GM21360 (cell line): ENCODE data around the gene SUGP1.

ENCODE experiments used
- ATAC-seq: cut with Tn5 transposase; IDR thresholded peaks from one replicate; pipeline ENCODE4 v1.9.1; 2021; ENCODE audit warnings: mild to moderate bottlenecking, moderate library complexity; ENCODE audit not compliant: unreplicated experiment

SUGP1 gene

DNA sequence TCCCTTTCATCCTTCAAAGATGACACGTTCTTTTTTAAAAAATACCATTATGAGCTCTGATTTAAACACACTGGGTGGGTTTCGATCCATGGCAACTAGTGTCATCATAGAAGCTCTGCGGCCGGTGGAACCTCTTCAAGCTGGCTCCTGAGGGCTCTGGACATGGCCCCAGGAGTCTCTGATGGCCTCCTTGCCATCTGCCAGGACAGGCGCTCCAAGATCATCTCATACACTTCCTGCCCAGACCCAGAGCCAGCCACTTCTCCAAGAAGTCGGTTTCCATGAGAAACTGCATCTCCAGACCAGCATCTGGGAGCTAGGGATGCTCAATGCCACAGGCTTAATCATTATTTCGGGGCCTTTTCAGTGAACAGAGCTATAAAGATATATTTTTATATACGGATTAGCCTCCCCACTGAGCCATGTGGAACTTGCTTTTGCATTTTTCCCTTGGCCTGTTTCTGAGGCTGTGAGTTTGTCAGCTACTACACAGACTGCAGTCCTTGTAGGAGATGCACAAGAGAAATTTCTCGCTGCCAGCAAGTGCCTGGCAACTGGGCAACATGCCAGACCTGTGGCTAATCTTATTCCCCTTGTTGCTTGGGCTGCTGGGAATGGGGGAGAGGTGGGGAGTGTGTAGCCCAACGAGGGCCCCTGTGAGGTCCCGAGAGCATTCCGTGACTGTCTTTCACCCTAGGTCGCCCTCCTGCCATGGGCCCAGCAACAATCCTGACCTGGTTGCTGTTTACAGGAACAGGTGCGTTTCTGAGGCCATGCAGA, 15.9 kb downstream of the SUGP1 start:
- ATAC-seq: no peak

DNA sequence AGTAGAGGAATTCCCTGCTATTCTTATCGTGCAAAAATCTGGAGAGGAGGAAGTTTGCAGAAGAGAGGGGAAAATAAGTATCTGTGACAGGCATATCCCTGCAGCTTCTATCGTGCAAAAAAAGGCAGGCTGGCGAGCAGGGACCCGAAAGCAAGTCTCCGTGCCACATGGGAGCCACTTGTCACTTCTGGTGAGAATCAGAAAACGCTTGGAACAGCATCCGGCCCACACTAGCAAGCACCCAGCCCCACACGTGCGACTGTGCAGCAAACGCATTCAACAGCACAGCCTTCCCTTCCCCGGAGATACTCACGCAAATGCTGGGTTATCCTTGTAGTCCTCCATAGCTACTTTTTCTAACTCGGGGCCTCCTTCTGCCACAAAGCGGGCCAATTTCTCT, 16.9 kb downstream of the SUGP1 start:
- ATAC-seq: no peak

DNA sequence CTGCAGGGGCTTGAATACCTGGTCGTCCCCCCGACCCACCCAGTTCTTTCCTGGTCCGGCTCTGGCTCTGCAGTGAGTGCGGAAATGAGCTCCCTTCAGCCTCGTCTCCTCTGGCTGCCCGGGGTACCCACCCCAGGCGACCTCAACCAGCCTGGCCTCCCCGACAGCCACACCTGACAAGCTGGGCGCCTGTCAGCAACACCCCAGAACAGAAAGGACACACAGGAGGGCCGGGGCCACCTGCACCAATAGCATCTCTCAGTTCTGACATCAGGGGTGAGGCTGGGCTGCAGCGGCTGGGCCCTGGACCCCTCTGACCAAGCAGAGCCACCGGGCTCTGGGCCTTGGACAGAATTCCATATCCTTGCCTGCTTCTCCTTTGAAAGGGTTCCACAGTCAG, 19.7 kb downstream of the SUGP1 start:
- ATAC-seq: no peak

DNA sequence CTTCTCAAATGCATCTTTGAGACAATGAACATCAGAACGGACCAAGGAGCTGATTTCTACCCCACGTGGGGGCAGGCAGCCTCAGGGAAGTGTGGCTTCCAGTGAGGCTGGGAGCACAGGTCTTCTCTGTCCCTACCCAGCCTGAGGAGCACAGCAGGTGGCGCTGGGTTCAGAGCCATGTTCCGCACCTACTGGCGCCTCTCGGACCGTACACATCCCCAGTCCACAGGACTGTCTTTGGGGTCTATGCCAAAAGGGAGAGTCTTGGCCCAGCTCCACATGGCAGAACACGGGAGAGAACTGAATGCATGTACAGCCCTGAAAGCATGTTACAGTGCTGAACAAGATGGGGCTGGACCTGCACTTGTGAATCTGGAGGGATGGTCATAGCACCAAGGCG, 22.6 kb downstream of the SUGP1 start:
- ATAC-seq: no peak

DNA sequence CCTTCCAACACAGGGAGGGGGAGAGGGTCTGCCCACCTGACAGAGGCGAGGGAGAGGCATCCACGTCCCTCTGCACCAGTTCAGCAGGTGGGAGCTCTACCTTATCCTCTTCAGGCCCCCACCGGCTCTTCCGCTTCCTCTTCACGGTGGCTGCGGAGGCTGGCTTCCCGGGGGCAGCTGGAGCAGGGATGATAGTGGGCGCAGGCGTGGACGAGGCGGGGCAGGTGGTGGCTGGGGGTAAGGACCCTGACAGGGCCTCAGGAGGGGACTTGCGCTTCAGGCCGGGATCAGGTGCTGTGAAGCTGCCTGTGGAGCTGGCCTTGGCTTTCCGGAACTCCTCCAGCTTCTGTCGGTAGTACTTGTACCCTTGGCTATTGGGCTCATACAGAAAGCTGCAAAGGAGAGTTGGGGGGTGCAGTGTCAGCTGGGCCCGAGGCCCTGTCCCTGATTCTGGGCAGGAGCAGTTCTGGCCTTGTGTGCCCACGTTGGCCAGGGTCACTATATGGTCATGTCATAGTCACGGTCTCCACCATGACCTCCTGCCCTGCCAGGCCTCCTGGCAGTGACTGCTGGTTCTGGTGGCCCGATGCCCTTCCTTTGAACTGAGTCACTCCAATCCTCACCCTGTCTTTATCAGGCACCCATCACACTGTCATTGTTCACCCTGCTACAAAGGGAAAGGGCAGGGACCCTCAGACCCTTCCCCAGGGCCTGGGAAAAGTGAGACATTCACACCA, 23.2 kb downstream of the SUGP1 start:
- no peak for ATAC-seq

DNA sequence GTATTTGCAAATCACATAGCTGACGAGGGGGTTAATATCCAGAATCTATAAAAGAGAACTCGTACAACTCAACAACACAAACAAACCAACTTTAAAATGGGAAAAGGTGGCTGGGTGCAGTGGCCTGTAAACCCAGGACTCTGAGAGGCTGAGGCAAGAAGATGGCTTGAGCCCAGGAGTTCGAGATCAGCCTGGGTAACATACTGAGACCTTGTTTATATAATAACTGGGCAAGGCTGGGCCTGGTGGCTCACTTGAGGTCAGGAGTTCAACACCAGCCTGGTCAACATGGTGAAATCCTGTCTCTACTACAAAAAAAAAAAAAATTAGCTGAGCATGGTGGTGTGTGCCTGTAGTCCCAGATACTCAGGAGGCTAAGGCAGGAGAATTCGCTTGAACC, 25.4 kb downstream of the SUGP1 start:
- no peak for ATAC-seq

DNA sequence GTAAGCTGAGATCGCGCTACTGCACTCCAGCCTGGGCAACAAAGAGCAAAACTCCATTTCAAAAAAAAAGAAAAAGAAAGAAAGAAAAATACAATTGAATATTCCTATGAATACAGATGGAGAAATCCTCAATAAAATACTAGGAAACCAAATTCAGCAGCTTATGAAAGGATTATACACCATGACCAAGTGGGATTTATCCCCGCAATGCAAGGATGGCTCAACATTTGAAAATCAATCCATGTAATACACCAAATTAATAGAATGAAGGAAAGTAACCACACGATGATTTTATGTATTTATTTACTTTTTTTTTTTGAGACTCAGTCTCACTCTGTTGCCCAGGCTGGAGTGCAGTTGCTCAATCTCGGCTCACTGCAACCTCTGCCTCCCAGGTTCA, 27.7 kb downstream of the SUGP1 start:
- no peak for ATAC-seq

DNA sequence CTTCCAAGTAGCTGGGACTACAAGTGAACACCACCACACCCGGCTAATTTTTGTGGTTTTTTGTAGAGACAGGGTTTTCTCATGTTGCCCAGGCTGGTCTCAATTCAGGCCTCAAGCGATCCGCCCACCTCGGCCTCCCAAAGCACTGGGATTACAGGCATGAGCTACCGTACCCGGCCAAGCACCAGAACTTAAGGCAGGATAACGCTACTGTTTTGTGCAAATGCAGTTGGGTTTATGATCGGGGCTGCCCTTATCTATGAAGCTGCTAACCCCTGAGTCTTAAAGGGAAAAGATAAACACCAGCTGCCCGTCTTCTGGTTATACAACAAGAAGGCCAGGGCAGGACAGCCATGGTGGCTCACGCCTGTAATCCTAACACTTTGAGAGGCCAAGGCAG, 34.6 kb downstream of the SUGP1 start:
- no peak for ATAC-seq

DNA sequence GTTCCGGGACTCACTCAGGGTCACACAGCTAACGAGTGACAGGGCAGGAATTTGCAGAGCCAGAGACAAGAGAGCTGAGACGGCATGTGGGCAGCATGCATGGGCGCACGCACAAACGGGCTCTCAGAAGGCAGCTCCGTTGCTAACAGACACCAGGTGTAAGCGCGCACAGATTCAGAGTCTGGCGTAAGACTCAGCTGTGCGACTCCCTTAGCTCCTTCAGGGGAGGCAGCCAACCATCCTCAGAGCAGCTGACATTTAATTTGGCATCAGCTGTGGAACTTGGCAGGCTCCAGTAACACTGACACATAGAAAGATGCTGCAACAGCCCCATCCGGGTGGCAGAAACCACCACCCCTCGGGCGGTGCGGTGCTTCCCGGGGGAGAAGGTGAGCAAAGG, 39.7 kb downstream of the SUGP1 start:
- no peak for ATAC-seq

DNA sequence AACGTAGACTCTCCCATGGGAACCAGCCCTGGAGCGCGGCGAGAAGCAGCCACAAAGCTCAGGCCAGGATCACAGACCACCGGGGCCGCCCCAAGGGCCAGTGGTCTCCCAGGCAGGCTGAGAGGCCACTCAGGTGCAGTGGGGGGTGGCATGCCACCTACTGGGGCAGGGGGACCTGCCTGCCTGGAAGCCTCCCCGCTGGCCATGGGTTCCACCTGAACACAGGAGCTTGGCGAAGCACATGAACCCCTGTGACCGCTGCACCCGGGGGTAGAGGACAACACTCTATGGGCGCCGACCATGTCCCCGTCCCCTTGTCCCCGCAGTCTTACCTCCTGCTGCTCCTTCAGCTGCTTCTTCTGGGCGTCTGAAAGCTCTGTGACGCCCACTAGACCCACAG, 40.5 kb downstream of the SUGP1 start:
- no peak for ATAC-seq

DNA sequence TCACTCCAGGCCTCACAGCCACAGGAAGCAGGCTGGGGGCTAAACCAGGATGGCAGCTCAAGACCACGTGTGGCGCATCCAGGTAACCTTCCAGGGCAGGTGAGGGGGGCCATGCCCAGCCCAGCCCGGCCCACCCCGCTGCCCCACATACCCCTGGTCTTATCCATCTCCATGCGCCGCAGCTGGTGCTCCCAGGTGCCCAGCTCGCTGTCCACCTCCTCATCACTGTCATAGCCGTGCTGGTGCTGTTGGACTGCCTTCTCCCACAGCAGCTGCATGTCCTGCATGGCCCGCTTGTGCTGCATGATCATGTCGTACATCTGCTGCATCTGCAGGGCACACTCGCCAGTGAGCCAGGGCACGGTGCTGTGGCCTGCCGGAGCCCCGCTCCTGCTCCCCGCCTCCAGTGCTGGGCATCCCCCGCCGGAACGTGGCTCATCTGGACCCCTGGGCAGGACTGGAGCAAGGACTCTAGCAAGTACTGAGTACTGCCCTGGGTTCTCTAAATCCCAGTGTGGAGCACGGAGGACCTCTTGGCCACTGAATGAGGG, 41.2 kb downstream of the SUGP1 start:
- ATAC-seq: no peak

DNA sequence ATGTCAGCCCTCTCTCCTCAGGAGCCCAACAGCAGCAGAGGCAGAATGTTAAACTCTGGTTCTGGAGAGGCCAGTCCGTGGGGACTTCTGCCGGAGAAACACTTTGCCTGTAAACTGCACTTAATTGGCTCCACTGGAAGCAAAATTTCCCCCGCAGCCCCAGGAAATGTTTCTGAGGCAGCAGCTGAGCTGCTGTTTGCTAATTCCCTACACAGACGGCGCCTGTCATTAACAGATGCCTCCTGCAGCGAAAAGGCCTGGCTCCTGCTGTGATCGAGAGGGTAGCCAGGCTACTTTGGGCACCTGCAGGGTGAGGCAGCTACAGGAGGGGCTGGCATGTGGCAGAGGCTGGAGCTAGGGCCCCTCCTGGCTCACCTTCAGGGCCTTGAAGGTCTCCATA, 42.0 kb downstream of the SUGP1 start:
- no peak for ATAC-seq

DNA sequence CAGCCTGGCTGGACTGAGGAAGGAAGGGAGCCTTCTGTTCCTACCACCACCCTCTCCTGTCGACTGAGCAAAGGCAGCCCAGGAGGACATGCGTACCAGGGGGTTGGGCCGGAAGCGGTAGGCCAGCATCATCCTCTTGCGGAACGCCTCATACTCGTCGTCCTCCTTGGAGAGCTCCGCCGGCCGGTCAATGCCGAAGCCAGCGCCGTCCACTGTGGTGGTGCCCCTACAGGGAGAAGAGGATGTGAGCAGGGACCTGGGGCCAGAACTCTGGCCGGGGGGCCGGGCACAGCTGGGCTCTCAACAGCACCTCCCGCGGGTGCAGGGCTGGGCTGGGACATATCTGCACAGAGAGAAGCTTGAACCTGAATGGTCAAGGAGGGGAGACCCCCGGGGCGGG, 43.5 kb downstream of the SUGP1 start:
- no peak for ATAC-seq

DNA sequence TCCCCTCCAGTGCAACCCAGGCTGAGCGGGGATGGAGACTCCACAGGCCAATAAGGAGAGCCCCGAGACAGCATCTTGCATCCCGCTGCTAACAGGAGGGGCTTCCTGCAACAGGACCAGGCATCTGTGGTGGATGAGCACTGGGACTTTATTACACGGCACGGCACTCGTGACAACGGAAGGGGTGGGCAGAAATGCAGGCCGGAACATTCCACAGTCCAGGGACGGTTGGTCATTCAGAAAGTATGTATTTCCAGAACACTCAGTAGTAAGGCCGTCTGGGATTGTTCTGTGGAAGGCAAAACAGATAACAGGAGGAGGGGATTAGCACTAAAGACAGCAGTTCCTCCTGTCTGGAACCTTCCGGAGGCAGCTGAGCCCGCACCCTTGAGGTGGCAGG, 43.9 kb downstream of the SUGP1 start:
- ATAC-seq: no peak

DNA sequence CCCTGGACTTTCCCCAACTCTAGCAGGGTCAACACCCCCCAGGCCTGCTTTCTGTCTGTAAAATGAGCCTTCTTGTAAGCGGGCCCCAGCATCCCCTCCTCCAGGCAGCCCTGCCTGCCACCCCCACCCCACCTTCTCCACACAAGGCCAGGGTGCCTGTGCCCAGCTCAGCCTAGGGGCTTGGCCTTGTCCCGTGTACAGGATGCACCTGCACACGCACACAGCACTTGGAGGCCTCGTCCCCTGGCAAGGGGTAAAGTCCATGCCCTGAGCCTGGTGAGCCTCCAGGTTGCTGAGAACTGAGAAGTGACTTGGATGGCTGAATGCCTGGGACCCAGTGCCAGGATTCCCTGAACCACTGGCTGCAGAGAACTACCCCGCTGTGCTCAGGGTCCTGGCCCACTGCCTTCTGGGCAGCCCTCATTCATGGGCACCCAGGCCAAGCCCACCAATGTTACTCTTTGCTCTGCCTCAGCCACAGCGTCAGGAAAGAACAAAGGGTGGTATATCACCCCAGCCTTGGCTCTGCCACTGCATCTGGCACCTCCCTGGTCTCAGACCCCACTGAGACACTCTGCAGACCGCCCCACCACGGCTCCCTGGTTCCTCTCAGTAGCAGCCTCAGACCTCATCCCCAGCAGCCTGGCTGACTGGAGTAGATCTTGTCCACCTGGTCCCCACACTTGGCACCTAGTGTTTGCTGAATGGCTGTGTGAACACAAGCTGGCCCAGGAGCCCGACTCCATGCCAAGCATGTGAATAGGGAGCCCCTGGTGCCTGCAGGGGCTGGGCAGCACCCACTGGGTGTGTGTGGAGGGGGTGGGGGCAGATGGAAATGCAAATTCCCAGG, 45.4 kb downstream of the SUGP1 start:
- no peak for ATAC-seq

DNA sequence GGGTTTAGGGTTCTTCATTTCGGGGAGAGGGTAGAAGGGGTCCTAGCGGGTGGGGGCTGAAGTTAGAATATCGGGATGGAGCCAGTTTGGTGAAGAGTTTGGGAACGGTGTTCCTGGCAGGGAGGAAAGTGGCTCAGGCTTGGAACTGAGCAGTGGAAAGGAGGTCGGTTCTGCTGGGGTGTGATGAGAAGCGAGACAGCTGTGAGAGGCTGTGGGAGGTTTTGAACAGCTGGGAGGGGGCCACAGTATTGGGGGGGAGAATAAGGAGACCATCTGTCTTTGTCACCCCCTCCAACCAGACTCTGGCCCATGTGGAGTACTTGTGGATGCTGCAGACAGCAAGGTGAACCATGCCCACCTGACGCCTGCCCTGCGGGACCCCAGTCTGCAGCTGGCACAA, 46.2 kb downstream of the SUGP1 start:
- no peak for ATAC-seq

DNA sequence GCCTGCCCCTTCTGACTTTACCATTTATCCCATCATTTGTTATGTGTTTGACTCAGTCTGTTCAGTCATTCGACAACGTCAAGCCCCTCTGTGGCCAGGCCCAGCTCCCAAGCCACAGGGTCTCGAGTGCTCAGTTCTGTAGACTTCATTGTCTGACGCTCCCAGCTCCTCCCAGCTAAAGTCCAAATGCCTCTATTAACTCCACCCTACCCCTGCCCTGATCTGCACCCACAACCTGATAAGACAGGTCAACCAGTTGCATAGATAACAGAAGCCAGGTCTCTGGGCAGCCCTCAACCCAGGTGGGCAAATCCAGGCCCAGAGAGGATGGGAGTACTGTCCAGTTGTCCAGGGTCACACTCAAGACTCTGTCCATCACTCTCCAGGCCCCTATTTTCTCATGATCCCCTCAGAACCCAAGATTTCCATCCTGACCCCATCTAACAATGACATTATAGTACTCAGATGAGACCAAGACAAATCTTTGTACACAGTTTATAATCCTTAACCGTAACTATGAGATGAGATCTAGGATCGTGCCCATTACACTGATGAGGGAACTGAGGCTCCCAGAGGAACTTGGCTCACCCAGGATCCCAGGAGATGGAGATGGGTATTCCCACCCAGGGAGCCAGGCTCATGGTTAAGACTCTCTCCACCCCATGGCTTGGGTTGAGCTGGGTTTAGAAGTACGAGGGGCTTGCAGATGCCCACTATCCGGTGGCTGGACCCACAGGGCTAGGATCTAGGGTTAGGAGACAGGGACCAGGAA, 48.3 kb downstream of the SUGP1 start:
- no peak for ATAC-seq

DNA sequence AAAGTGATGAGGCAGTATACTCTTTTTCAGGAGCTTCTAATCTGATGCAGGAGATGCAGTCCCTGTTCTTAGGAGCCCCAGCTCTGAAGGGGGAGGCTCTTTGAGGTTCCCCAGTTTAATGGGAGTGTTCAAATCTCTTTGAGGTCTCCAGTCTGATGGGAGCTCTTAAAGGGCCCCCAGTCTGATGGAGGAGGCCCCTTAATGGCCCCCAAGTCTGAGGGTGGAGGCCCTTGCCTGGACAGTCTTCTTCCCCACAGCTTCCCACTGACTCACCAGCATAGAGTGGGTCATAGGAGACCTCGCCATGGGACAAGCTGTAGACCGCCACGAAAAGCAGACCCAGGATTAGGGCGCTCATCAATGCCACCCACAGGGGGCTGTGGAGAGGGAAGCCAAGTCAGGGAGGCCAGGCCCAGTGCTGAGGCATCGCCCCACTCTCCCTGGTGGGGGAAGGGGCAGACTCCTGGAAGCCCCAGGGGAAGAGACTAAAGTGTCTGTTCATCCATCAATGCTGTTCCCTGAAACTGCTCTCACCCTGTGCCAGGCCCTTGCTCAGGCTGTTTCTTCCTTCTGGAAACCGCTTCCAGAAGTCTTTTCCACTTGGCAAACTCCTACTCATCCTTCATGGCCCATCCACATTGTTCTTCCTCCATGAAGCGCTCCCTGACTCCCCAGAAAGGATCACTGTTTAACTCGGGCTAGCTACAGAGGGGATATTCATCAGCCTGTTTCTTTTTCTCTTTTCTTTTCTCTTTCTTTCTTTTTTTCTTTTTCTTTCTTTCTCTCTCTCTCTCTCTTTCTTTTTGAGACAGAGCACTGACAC, 49.3 kb downstream of the SUGP1 start:
- ATAC-seq: no peak

DNA sequence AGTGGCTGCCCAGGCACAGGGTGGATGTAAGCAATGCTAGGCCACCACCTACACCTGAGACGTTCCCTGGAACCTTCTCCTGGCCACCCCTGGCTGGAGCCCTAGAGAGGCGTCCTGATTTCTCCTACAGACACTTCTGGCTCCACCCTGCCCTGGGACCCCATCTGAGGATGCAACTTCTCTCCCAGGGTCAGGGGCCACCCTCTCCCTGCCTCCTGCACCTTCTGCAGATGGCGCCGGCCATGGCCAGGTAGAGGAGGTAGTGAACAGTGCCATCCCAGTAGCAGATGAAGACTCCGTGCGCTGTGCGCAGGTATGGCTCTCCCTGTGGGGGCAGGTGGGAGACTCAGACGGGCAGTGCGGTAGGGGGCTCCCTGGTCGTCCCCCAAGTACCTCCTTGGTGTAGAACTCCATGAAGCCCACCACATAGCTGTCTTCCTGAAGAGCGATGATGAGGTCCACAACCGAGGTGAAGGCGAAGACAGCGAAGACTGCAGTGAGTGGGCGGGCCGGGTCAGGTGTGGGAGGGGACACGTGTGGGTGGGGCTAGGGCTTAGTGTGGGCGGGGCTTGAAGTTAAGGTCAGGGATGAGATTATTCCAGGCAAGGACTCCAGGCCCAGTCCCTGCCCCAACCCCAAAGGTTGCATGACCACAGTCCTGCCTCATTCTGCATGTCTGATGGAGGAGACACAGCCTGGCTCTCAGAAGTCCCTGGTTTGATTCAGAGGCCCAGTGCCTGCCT, 50.2 kb downstream of the SUGP1 start:
- no peak for ATAC-seq
